A549 (cell line): ENCODE results near the gene MOGAT3. TPM values are rescaled to one million over a fixed set of nuclear protein-coding genes. Genes with fewer than 3 reads are reported as not detected.

Experiments
- ATAC-seq, 2 experiments: fragments of 200-7000 bp in 1 of 2; fragments of >200 bp in 1 of 2; cut with Nextera tagmentation in 1 of 2; cut with Tn5 transposase in 1 of 2; 3 replicates each; pipeline versions ENCODE4 v1.8.0 to v1.9.1; 2018 to 2020; ENCODE audit warnings: mild to moderate bottlenecking in 1 of 2, moderate library complexity in 1 of 2
- CTCF ChIA-PET: fragments of 300-600 bp; sonication (Branson Sonifier 250); formaldehyde crosslinking; extraction: SDS; loops from one replicate; lab custom pipeline; 2021; ENCODE audit warnings: antibody characterized with exemption, inconsistent platforms; lab: Yijun Ruan, JAX
- POLR2A ChIA-PET: fragments of 350-600 bp; formaldehyde crosslinking; extraction: SDS; loops from one replicate; lab custom pipeline; 2021; ENCODE audit warnings: antibody characterized with exemption, inconsistent platforms; lab: Yijun Ruan, JAX
- DNase-seq, 2 experiments: peaks; one replicate each; pipeline versions ENCODE4 v3.0.0 to v3.0.0-alpha.2; 2011 to 2016; ENCODE audit warnings: low read depth in 1 of 2, low spot score in 1 of 2
- FAIRE-seq: peaks from 2 replicates; lab custom pipeline; 2011; peaks lifted over from hg19 to GRCh38; lab: Jason Lieb, UNC
- H3K27ac ChIP-seq, 2 experiments: fragments of >200 bp; sonication (Bioruptor Twin); formaldehyde crosslinking; 3 replicates each; pipeline ENCODE4 v1.5.1; 2016 to 2017
- H3K4me1 ChIP-seq: fragments of >200 bp; sonication (Bioruptor Twin); formaldehyde crosslinking; 3 replicates; pipeline ENCODE4 v1.6.1; 2016
- H3K4me2 ChIP-seq: fragments of >200 bp; sonication (Bioruptor Twin); formaldehyde crosslinking; 3 replicates; pipeline ENCODE4 v1.6.1; 2016
- H3K4me3 ChIP-seq: fragments of >200 bp; sonication (Bioruptor Twin); formaldehyde crosslinking; 3 replicates; pipeline ENCODE4 v1.5.1; 2016
- H3K9me3 ChIP-seq: fragments of >200 bp; sonication (Bioruptor Twin); formaldehyde crosslinking; 3 replicates; pipeline ENCODE4 v1.6.1; 2016
- ATOH8 ChIP-seq: fragments of 250-450 bp; sonication (Bioruptor Pico); IDR thresholded peaks from 2 replicates; pipeline ENCODE4 v1.5.0; 2020; ENCODE audit warnings: low read depth, mild to moderate bottlenecking, moderate library complexity
- BHLHE40 ChIP-seq: IDR thresholded peaks from 2 replicates; pipeline ENCODE4 v1.6.1; 2012; ENCODE audit warnings: low read depth, low read length, inconsistent platforms
- CBX2 ChIP-seq: fragments of 200-600 bp; sonication (generic); IDR thresholded peaks from 2 replicates; pipeline ENCODE4 v1.6.1; 2016; ENCODE audit warnings: low read depth, mild to moderate bottlenecking, borderline replicate concordance
- CBX8 ChIP-seq: fragments of 200-600 bp; sonication (generic); IDR thresholded peaks from 2 replicates; pipeline ENCODE4 v1.6.1; 2016
- CHD2 ChIP-seq: fragments of 150-350 bp; IDR thresholded peaks from 2 replicates; pipeline ENCODE4 v1.6.1; 2014; ENCODE audit warnings: low read length; ENCODE audit not compliant: partially characterized antibody
- CHD4 ChIP-seq: fragments of 200-600 bp; sonication (generic); IDR thresholded peaks from 2 replicates; pipeline ENCODE4 v1.6.1; 2016; ENCODE audit warnings: antibody characterized with exemption, mild to moderate bottlenecking, borderline replicate concordance
- E2F6 ChIP-seq: IDR thresholded peaks from 2 replicates; pipeline ENCODE4 v1.6.1; 2012; ENCODE audit warnings: low read depth, borderline replicate concordance
- ELK1 ChIP-seq: fragments of 150-350 bp; IDR thresholded peaks from 2 replicates; pipeline ENCODE4 v1.6.1; 2014; ENCODE audit warnings: low read depth, mild to moderate bottlenecking, low read length
- ESRRA ChIP-seq: fragments of 150-350 bp; IDR thresholded peaks from 2 replicates; pipeline ENCODE4 v1.6.1; 2014; ENCODE audit warnings: mild to moderate bottlenecking, low read length, borderline replicate concordance
- GATA3 ChIP-seq: IDR thresholded peaks from 2 replicates; pipeline ENCODE4 v1.6.1; 2012; ENCODE audit warnings: borderline replicate concordance
- HMGXB4 ChIP-seq: fragments of 250-450 bp; sonication (Bioruptor Pico); IDR thresholded peaks from 2 replicates; pipeline ENCODE4 v1.5.0; 2021; ENCODE audit warnings: mild to moderate bottlenecking, moderate library complexity, borderline replicate concordance
- HOXB5 ChIP-seq: fragments of 250-450 bp; sonication (Bioruptor Pico); IDR thresholded peaks from 2 replicates; pipeline ENCODE4 v1.5.0; 2020; ENCODE audit warnings: mild to moderate bottlenecking, moderate library complexity
- JUNB ChIP-seq: fragments of >200 bp; sonication (Bioruptor Twin); formaldehyde crosslinking; IDR thresholded peaks from 2 replicates; pipeline ENCODE4 v1.6.1; 2016
- MAX ChIP-seq: IDR thresholded peaks from 2 replicates; pipeline ENCODE4 v1.6.1; 2012
- PBX3 ChIP-seq: IDR thresholded peaks from 2 replicates; pipeline ENCODE4 v1.6.1; 2012
- POLR2A ChIP-seq: IDR thresholded peaks from 2 replicates; pipeline ENCODE4 v1.6.1; 2012; ENCODE audit warnings: mild to moderate bottlenecking, low read length
- POLR2AphosphoS2 ChIP-seq: conservative IDR thresholded peaks from 2 replicates; pipeline ENCODE4 v1.6.1; 2012; ENCODE audit warnings: low read length, improper control_type of control experiment, inconsistent platforms
- RAD21 ChIP-seq, 2 experiments: fragments of >200 bp in 1 of 2; sonication (Bioruptor Twin) in 1 of 2; formaldehyde crosslinking in 1 of 2; IDR thresholded peaks in 1 of 2; conservative IDR thresholded peaks in 1 of 2; 2 replicates in 1 of 2; 3 replicates in 1 of 2; pipeline ENCODE4 v1.6.1; 2012 to 2018; ENCODE audit warnings: inconsistent platforms in 1 of 2
- RARB ChIP-seq: fragments of 250-450 bp; sonication (Bioruptor Pico); IDR thresholded peaks from 2 replicates; pipeline ENCODE4 v1.8.0; 2021; ENCODE audit warnings: mild to moderate bottlenecking, moderate library complexity
- RCOR1 ChIP-seq: fragments of 150-350 bp; IDR thresholded peaks from 2 replicates; pipeline ENCODE4 v1.6.1; 2014; ENCODE audit warnings: antibody characterized with exemption, low read length, low read depth
- REST ChIP-seq: fragments of 200-600 bp; sonication (generic); IDR thresholded peaks from 2 replicates; pipeline ENCODE4 v1.6.1; 2016; ENCODE audit warnings: antibody characterized with exemption, mild to moderate bottlenecking, moderate library complexity
- SMC3 ChIP-seq: fragments of >200 bp; sonication (Bioruptor Twin); formaldehyde crosslinking; IDR thresholded peaks from 3 replicates; pipeline ENCODE4 v1.6.1; 2018; ENCODE audit warnings: inconsistent platforms
- TFCP2L1 ChIP-seq: fragments of 250-450 bp; sonication (Bioruptor Pico); IDR thresholded peaks from 2 replicates; pipeline ENCODE4 v1.5.0; 2021; ENCODE audit warnings: mild to moderate bottlenecking
- ZC3H11A ChIP-seq: fragments of 450-650 bp; IDR thresholded peaks from 2 replicates; pipeline ENCODE4 v1.6.1; 2014; ENCODE audit warnings: antibody characterized with exemption, mild to moderate bottlenecking
- ZNF302 ChIP-seq: fragments of 250-450 bp; sonication (Bioruptor Pico); IDR thresholded peaks from 2 replicates; pipeline ENCODE4 v1.9.0; 2021; ENCODE audit warnings: inconsistent platforms, mild to moderate bottlenecking, moderate library complexity
- WGBS: methylation state at CpG from one replicate; pipeline ENCODE4 v1.1.6; 2017; ENCODE audit errors: missing lambda C conversion rate; 5-methylcytosine and 5-hydroxymethylcytosine counted together
- polyA plus RNA-seq, 4 experiments: library from polyadenylated mRNA; depleted of rRNA in 3 of 4; stranded (reverse); fragments of >200 nt; fragmentation: RNase III in 1 of 4; extraction: RNeasy Plus Mini Kit Qiagen cat#74134 plus additional on column Dnase treatment in 1 of 4; gene quantifications; 2 replicates in 3 of 4; 3 replicates in 1 of 4; pipeline ENCODE4 v1.2.3, GENCODE V29; 2011 to 2017

MOGAT3 gene
- polyA plus RNA-seq, 2 of the 4 experiments (the other 2 are of a cell fraction), result 0.09 to 0.14 TPM

GRCh38 chr7:101220295-101220694 lies 19.5 kb upstream of the MOGAT3 start:
- H3K4me3 ChIP-seq, result no peak overlapping the region
- no peak for TF ChIP-seq CBX2
- TF ChIP-seq CHD2, result no peak
- TF ChIP-seq GATA3, result no peak
- TF ChIP-seq POLR2A, result no peak
- TF ChIP-seq RCOR1, result no peak
- no peak for TF ChIP-seq HMGXB4 (CRISPR knock-in tag)
- no peak for TF ChIP-seq BHLHE40
- no peak for TF ChIP-seq ZNF302
- TF ChIP-seq HOXB5, result no peak
- TF ChIP-seq CBX8, result no peak
- TF ChIP-seq CHD4, result no peak
- TF ChIP-seq, all 56 proteins: peak for 0
- 92% methylated on average over 5 of the region's 5 CpGs for WGBS
- FAIRE-seq (no peak), ATAC-seq (no peak), DNase-seq (no peak)
- ChIA-PET CTCF (interaction anchor here (0.6 to 1.5 kb wide), 4 partner anchors 13 to 62 kb away, joined by 3 to 5 read pairs (median 4); partner anchors contain the start of gene FIS1), POLR2A (no interaction called here)
- H3K4me2 ChIP-seq, result no peak overlapping the region
- H3K9me3 ChIP-seq, result no peaks in the 10 kb centered on the region
- no peak overlapping the region for H3K27ac ChIP-seq
- peaks cover 15% of the 10 kb centered on the region for H3K4me1 ChIP-seq

- Histone ChIP-seq H3K4me3 (peak overlapping the region; percentile 97), H3K4me1 (peaks cover 17% of the 10 kb centered on the region), H3K9me3 (no peaks in the 10 kb centered on the region), H3K27ac (peak overlapping the region; percentile 90 to 98), H3K4me2 (peak overlapping the region; percentile 91)
- CTCF ChIA-PET, result interaction anchor here (0.7 to 6.8 kb wide), 14 partner anchors 9 to 323 kb away, joined by 3 to 49 read pairs (median 6); partner anchors contain the start of genes ACHE, CLDN15 and FIS1
- no peak for FAIRE-seq
- ATAC-seq, result peak; percentile 6 to 43; a peak in 4 of 6 replicates
- 9% methylated on average over 26 of the region's 26 CpGs for WGBS
- POLR2A ChIA-PET, result interaction anchor here (0.6 to 1.7 kb wide), 13 partner anchors 14 to 344 kb away, joined by 3 to 15 read pairs (median 5); partner anchors contain the start of genes FIS1, SRRT, TRIM56 and UFSP1
- TF ChIP-seq CBX8 (no peak), ELK1 (no peak), REST (no peak), RAD21 (conservative IDR thresholded peaks at IDR 0.05 in 1 of 2, IDR thresholded peaks at IDR 0.05 in 1 of 2) (no peak), JUNB (no peak), E2F6 (0 out of 2 replicates have a peak, but pooled peaks have one; percentile 32), POLR2AphosphoS2 (no peak), TFCP2L1 (CRISPR knock-in tag) (no peak), ATOH8 (CRISPR knock-in tag) (no peak), ESRRA (no peak), SMC3 (no peak), RARB (CRISPR knock-in tag) (no peak), MAX (peak; percentile 27; the same call in 1 of the 2 replicates), PBX3 (no peak), ZC3H11A (no peak)
- no peak for DNase-seq
These were observed 17.6 kb upstream of the MOGAT3 start for GRCh38 chr7:101218236-101219125.
